GM12873 (cell line): ENCODE data around the gene SENP2.
A peak's percentile ranks its signal among the peaks of the same experiment; 100 is the strongest.

Experiments
- TF ChIP-seq, protein P1 (sequence below): IDR thresholded peaks from 2 replicates; pipeline ENCODE4 v1.5.1; 2012; ENCODE audit warnings: low read depth, mild to moderate bottlenecking, moderate library complexity, low read length, control low read depth; ENCODE audit not compliant: insufficient read depth; ENCODE audit errors: missing control alignments

Gene SENP2

GRCh38 chr3:185677146-185677829 lies 91.2 kb downstream of the SENP2 start:
- TF ChIP-seq, protein P1, sequence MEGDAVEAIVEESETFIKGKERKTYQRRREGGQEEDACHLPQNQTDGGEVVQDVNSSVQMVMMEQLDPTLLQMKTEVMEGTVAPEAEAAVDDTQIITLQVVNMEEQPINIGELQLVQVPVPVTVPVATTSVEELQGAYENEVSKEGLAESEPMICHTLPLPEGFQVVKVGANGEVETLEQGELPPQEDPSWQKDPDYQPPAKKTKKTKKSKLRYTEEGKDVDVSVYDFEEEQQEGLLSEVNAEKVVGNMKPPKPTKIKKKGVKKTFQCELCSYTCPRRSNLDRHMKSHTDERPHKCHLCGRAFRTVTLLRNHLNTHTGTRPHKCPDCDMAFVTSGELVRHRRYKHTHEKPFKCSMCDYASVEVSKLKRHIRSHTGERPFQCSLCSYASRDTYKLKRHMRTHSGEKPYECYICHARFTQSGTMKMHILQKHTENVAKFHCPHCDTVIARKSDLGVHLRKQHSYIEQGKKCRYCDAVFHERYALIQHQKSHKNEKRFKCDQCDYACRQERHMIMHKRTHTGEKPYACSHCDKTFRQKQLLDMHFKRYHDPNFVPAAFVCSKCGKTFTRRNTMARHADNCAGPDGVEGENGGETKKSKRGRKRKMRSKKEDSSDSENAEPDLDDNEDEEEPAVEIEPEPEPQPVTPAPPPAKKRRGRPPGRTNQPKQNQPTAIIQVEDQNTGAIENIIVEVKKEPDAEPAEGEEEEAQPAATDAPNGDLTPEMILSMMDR: peak; percentile 81

DNA sequence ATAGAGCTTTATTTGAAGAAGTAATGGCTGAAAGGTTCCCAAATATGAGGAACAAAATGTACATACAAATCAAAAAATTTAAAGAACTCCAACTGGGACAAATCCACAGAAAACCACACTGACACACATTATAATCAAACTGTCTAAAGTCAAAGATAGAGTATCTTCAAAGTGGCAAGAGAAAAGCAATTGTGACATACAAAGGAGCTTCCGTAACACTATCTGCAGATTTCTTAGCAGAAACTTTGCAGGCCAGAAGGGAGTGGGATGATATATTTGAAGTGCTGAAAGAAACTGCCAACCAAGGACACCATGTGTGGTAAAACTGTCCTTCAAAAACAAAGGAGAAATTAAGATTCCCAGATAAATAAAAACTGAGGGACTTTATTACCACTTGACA lies 91.9 kb downstream of the SENP2 start:
- TF ChIP-seq, protein P1: no peak

- TF ChIP-seq, protein P1: no peak
These were observed 94.1 kb downstream of the SENP2 start for GRCh38 chr3:185680231-185680630.
